T47D (cell line): ENCODE results near the gene EEF2K.
A peak's percentile ranks its signal among the peaks of the same experiment; 100 is the strongest.
"Not testable (repeated sequence)": the region's sequence is repeated elsewhere in the genome, so short reads cannot be mapped to it uniquely, and the experiment has no call there.

ENCODE experiments used
- DNase-seq, 2 experiments: peaks; one replicate each; pipeline versions ENCODE4 v3.0.0 to v3.0.0-alpha.2; 2011 to 2012; ENCODE audit warnings: low read depth in 1 of 2, low spot score in 1 of 2
- JUND ChIP-seq: IDR thresholded peaks from 2 replicates; pipeline ENCODE4 v1.6.1; 2012; ENCODE audit warnings: low read depth
- in situ Hi-C: cut with HindIII; loops from 2 replicates; pipeline ENCODE4 v1.10.0; 2016; ENCODE audit warnings: low sequenced_read_pairs, low pct_unique_long_range_greater_than_20kb

The EEF2K gene

DNA sequence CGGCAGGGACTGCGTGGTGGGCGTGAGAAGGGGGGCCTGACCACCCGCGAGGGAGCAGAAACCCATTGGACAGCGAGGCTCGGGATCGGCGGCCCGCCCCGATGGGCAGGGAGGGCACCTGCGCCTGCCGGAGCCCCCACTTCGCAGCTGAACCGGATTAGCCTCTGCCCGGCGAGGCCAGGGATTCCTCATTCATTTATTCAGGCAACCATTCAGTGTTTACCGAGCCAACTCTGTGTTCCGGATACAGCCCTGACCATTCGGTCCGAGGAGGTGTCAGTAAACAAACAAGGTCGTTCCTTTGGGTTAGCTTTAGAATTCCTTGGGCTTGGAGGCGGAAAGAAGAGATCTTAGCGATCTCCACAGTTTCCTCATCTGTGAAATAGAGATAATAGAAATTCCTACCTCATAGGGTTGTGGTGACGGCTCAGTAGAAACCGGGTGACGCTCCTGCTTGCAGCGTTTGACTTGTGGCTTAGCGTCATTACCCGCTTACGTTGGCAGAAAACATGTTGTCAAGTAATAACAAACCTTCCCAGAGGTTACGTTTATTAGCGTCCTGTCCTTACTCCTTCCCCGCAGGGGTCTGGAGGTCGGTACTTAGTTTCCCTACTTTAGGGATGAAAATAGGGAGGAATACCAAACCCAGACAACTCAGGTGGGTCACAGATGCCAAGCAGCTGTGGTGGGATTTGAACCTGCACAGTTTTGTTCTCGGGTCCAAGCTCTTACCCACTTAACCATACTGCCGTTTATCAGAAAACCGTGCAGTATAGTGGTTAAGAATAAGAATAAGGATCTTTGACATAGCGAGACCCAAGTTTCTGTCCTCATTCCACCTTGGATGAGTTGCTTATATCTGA, 92.0 kb downstream of the EEF2K start:
- in situ Hi-C loops: no loop called here
- DNase-seq: peak; percentile 40 to 91
- no peak for TF ChIP-seq JUND

DNA sequence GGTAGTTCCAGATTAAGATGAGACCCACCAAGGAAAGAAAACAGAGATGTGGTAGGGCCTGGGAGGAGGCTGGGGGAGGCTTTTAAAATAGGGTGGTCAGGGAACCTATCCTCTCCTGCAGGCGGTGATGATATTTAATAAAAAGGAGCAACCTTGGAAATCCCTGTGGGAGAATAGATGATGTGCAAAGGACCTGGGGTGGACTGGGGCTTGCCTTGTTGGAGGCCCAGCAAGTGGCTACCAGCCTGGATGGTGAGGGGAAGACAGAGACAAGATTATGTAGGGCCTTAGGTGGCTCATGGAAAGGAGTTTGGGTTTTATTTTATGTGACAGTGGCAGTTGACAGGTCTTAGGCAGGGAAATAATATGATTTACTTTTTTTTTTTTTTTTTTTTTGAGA, 93.0 kb downstream of the EEF2K start:
- in situ Hi-C loops: no loop called here
- DNase-seq: no peak
- TF ChIP-seq JUND: no peak

DNA sequence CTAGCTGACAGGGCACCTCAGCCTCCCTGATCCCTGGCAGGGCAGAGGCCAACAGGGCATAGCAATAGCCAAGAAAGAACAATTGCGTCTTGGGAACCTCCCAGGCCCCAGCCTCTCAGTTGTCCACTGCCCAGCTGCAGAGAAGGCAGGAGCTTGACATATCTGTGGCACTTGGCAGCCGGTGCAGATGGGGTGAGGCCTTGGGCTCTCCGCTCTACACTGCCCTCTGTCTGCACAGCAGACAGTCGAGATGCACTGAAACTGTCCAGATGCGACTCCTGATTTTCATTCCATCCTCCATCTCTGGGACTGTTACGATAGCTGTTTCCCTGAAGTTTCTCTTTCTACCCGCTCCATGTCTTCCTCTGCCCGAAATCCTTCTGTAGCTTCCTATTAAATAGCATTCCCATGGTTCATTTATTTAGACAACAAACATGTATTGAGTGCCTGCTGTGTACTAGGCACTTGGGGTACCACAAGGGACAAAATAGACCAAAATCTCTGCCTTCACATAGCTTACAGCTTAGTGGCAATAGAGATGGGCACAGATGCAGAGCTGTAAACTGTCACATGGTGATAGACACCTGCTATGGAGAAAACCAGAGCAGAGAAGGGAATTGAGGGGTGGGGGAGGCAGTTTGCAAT, 94.5 kb downstream of the EEF2K start:
- TF ChIP-seq JUND: no peak
- peak; percentile 65 to 73 for DNase-seq
- in situ Hi-C loops: no loop called here

DNA sequence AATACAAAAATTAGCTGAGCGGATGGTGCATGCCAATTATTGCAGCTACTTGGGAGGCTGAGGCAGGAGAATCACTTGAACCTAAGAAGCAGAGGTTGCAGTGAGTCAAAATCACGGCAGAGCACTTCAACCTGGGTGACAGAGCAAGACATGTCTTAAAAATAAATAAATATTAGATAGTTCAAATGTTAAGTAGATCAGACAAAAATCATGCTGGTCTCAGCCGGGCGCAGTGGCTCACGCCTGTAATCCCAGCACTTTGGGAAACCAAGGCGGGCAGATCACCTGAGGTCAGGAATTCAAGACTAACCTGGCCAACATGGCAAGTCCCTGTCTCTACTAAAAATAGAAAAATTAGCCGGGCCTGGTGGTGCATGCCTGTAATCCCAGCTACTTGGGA, 95.3 kb downstream of the EEF2K start:
- DNase-seq, in situ Hi-C loops: not testable (repeated sequence)

DNA sequence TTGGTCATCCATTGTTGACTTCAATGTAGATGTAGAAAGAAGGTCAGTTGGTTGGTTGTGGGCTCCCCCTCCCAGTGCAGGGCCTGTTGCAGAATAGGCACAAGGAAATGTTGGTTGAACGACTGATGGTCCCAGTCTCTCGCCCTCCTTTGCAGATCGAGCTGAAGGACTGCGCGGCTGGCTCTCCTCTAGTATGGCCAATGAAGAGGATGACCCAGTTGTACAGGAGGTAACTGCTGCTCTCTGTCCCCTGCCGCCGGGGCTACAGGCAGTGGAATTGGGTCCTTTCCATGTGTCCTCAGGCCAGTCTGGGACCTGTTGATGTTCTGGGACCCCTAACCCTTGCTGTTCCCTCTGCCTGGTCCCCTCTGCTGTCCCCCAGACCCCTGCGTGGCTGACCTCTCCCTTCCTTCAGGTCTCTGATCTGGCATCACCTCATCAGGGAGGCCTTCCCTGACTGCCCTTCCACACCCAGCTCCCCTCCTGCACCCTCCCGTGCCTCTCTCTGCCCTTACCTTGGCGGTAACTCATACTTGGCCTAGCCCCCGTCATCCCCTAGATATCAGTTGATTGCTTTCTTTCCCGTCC, 96.8 kb downstream of the EEF2K start:
- no peak for TF ChIP-seq JUND
- in situ Hi-C loops: no loop called here
- DNase-seq: no peak

DNA sequence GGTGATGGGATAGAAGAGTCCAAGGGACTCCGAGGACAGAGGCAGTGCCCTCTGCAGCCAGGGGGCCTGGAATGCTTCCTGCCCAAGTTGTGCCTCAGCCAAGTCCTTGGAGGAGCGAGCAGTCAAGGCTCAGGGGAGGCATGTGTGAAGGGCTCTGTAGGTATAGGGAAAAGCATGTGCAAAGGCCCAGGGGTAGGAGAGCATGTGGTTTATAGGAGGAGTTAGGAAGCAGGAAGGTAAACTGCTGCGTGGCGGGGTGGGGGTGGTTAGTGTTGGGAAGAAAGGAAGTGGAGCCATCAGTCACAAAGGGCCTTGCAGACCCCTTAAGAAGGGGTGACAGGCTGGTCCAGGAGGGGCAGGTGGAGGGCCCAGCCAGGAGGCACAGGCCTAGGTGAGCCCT, 98.3 kb downstream of the EEF2K start:
- in situ Hi-C loops: no loop called here
- TF ChIP-seq JUND: no peak
- DNase-seq: no peak

DNA sequence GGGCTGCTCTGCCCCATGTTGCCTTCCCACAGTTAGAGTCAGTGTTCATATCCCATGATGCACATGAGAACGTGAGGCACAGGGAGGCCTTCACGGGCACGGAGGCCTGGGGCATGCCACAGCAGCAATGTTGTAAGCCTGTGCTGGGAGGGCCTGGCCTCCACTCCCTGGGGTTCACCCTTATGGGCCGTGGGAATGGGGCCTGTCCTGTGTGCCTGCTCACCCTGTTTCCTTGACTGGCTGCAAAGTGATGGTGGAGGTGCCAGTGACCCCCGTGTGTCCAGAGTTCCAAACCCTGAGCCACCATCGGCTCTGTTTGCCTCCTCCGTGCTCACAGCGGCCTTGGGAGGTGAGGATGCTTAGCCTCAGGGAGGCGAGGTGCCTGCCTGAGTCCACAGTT, 100.7 kb downstream of the EEF2K start:
- no peak for DNase-seq
- TF ChIP-seq JUND: no peak
- in situ Hi-C loops: no loop called here

DNA sequence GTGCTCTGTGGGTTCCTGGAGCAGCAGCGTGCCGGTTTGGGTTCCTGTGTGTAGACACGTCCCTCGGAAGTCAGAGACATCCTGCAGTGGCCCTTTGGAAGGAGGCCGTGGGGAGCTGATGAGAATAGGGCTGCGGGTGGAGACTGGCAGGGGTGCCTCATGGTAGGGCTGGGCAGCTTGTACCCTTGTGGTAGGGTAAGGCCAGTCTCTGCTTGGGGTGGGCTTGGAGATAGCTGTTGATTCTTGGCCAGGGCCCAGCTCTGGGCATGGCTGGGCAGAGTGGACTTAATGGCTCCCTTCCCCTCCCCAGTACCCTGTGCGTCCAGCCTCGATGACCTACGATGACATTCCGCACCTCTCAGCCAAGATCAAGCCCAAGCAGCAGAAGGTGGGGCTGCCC, 101.8 kb downstream of the EEF2K start:
- no peak for DNase-seq
- in situ Hi-C loops: no loop called here
- no peak for TF ChIP-seq JUND

DNA sequence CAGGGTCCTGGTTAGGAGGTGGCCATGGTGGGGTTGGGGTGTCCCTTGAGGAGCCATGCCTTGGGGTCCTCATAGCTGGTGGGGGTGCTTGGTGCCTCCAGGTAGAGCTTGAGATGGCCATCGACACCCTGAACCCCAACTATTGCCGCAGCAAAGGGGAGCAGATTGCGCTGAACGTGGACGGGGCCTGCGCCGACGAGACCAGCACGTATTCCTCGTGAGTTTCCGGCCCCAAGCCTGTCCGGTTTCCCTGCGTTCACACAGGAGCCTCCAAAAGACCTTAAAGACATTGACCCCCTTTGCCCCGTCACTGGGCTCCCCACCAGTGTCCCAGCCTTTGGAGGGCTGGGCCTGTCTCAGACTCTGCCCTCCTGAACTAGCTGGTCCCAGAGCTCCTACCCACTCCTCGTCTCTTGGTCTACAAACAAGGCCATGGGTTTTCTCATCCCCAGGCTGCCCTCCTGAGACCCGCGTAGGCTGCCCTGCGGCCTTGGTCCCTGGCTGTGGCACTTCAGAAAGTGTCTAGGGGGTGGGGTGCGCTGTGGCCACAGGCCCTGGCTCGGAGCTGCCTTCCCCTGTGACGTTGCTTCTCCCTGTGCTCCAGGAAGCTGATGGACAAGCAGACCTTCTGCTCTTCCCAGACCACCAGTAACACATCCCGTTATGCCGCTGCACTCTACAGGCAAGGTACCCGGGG, 102.9 kb downstream of the EEF2K start:
- no peak for TF ChIP-seq JUND
- no peak for DNase-seq
- in situ Hi-C loops: no loop called here

DNA sequence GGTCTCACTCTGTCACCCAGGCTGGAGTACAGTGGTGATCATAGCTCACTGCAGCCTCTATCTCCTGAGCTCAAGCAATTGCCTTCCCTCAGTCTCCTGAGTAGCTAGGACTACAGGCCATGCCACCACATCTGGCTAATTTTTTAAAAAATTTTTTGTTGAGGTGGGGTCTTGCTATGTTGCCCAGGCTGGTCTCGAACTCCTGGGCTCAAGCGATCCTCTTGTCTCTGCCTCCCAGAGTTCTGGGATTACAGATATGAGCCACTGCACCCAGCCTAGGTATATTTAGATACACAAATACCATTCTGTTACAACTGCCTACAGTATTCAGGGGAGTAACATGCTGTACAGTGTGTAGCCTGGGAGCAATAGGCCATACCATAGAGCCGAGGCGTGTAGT, 105.4 kb downstream of the EEF2K start:
- DNase-seq: no peak
- in situ Hi-C loops: no loop called here
- no peak for TF ChIP-seq JUND

DNA sequence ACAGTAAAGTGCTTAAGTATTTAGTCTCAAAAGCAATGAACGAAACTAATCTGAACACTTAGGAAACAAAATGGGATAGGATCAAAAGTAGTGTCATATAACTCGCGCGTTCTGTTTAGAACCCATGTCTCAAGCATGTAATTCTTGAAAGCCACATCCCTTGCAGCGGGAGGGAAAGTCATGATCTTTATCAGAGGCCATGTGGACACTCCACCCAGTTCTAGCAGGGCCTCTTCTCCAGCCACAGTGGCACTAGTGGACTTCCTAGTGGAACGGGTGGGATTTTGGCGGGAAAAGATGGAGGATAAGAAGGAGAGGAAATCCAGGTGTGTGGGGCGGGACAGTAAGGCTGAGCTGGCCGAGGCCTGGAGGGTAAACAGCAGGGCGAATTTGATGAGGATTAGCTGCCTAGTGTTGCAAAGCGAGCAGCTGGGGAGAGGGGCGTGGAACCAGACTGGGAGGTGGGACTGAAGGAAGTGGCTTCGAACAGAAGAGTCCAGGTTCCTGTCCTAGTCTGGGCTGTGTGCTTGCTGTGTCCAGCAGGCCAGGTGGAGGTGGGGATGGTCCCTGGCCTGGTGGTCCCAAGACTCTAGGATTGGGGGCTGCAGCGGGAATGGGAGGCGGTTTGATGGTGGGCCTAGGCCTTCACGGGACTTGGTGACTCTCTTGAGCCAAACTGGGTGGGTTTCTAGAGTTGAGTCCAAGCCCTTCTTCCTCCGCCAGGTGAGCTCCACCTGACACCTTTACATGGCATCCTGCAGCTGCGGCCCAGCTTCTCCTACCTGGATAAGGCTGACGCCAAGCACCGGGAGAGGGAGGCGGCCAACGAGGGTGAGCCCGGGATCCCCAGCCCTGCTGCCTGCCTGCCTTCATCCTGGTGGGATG, 107.1 kb downstream of the EEF2K start:
- in situ Hi-C loops: no loop called here
- no peak for DNase-seq
- no peak for TF ChIP-seq JUND

DNA sequence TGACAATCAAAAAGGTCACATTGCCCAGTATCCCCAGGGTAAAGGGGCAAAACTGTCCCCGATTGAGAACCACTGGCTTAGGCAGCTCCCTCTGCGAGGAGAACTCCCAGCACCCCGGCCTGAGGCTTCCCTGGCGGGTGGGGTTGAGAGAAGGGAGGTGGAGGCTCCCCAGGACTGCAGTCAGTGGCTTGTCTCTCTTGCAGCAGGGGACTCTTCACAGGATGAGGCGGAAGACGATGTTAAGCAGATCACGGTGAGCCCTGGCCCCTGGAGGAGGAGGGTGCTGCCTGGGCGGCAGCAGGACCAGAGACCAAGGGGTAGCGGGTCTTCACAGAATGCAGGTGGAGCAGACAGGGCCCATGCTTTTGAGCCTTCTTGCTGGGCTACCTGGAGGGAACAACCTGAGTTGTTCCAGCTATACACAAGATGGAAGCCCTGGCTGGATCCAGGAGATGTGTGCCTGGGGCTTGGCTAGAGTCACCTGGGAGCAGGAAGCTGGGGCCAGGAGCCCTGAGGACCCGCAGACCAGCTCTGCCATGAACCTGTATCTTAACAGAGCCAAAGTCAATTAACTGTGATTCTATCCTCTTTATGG, 107.9 kb downstream of the EEF2K start:
- no peak for DNase-seq
- in situ Hi-C loops: no loop called here
- TF ChIP-seq JUND: no peak
